Mesenchymal stem cell (in vitro differentiated cells and primary cell): ENCODE measurements around the gene GNAT3.

ENCODE experiments used
- DNase-seq: peaks from one replicate; pipeline ENCODE4 v3.0.0-alpha.2; 2013
- H2AFZ ChIP-seq: one replicate; pipeline ENCODE4 v1.6.1; 2013; ENCODE audit warnings: low read depth, mild to moderate bottlenecking, control low read depth, inconsistent platforms, low read length, moderate library complexity
- H2AK5ac ChIP-seq: 2 replicates; pipeline ENCODE4 v1.6.1; 2013; ENCODE audit warnings: low read length, moderate library complexity, mild to moderate bottlenecking, inconsistent platforms; ENCODE audit not compliant: severe bottlenecking
- H2BK120ac ChIP-seq: one replicate; pipeline ENCODE4 v1.6.1; 2013; ENCODE audit warnings: low read depth, mild to moderate bottlenecking, inconsistent platforms, low read length, moderate library complexity
- H2BK12ac ChIP-seq, 2 experiments: one replicate each; pipeline ENCODE4 v1.6.1; 2013; ENCODE audit warnings: inconsistent platforms in 2 of 2, low read length in 2 of 2, mild to moderate bottlenecking in 2 of 2, moderate library complexity in 2 of 2, control low read depth in 1 of 2
- H2BK15ac ChIP-seq: one replicate; pipeline ENCODE4 v1.6.1; 2013; ENCODE audit warnings: mild to moderate bottlenecking, low read depth, inconsistent platforms; ENCODE audit not compliant: poor library complexity, severe bottlenecking
- H2BK5ac ChIP-seq: 2 replicates; pipeline ENCODE4 v1.6.1; 2013; ENCODE audit warnings: low read depth, mild to moderate bottlenecking, low read length, control low read depth, inconsistent platforms; ENCODE audit not compliant: poor library complexity, severe bottlenecking
- H3K14ac ChIP-seq, 2 experiments: one replicate each; pipeline ENCODE4 v1.6.1; 2013; ENCODE audit warnings: inconsistent platforms in 2 of 2, low read length in 2 of 2, control low read depth in 1 of 2, mild to moderate bottlenecking in 1 of 2, moderate library complexity in 1 of 2
- H3K18ac ChIP-seq, 2 experiments: one replicate each; pipeline ENCODE4 v1.6.1; 2013; ENCODE audit warnings: inconsistent platforms in 2 of 2, low read length in 2 of 2, control low read depth in 1 of 2, low read depth in 1 of 2, mild to moderate bottlenecking in 1 of 2
- H3K23ac ChIP-seq, 2 experiments: one replicate each; pipeline ENCODE4 v1.6.1; 2013; ENCODE audit warnings: inconsistent platforms in 2 of 2, low read length in 2 of 2, mild to moderate bottlenecking in 2 of 2, moderate library complexity in 2 of 2, control low read depth in 1 of 2
- H3K27ac ChIP-seq: 2 replicates; pipeline ENCODE4 v1.5.1; 2013; ENCODE audit warnings: mild to moderate bottlenecking, moderate library complexity, low read length, control low read depth, inconsistent platforms; ENCODE audit not compliant: poor library complexity, severe bottlenecking
- H3K27me3 ChIP-seq, 2 experiments: 2 replicates each; pipeline versions ENCODE4 v1.6.1 to v1.7.0; 2013; ENCODE audit warnings: low read length in 2 of 2, mild to moderate bottlenecking in 2 of 2, moderate library complexity in 2 of 2, control low read depth in 1 of 2, inconsistent platforms in 1 of 2; ENCODE audit not compliant: control insufficient read depth in 1 of 2, insufficient read depth in 1 of 2
- H3K36me3 ChIP-seq, 2 experiments: 2 replicates each; pipeline versions ENCODE4 v1.6.1 to v1.7.0; 2013; ENCODE audit warnings: low read length in 2 of 2, control low read depth in 1 of 2, inconsistent platforms in 1 of 2, low read depth in 1 of 2, mild to moderate bottlenecking in 1 of 2; ENCODE audit not compliant: insufficient read depth in 2 of 2, control insufficient read depth in 1 of 2
- H3K4ac ChIP-seq, 2 experiments: one replicate each; pipeline ENCODE4 v1.6.1; 2013; ENCODE audit warnings: inconsistent platforms in 2 of 2, low read length in 2 of 2, mild to moderate bottlenecking in 2 of 2, moderate library complexity in 2 of 2, control low read depth in 1 of 2, low read depth in 1 of 2
- H3K4me1 ChIP-seq: 2 replicates; pipeline ENCODE4 v1.6.1; 2013; ENCODE audit warnings: low read depth, low read length, control low read depth; ENCODE audit not compliant: control insufficient read depth, insufficient read depth
- H3K4me2 ChIP-seq: 2 replicates; pipeline ENCODE4 v1.6.1; 2013; ENCODE audit warnings: low read length, mild to moderate bottlenecking, inconsistent platforms; ENCODE audit not compliant: poor library complexity, severe bottlenecking
- H3K4me3 ChIP-seq, 2 experiments: 2 replicates each; pipeline versions ENCODE4 v1.5.1 to v1.7.0; 2013; ENCODE audit warnings: low read length in 2 of 2, mild to moderate bottlenecking in 2 of 2, control low read depth in 1 of 2, low read depth in 1 of 2; ENCODE audit not compliant: insufficient read depth in 1 of 2
- H3K79me1 ChIP-seq: replicated peaks from 2 replicates; pipeline ENCODE4 v1.6.1; 2013; ENCODE audit warnings: mild to moderate bottlenecking, control low read depth, low read length, inconsistent platforms; ENCODE audit not compliant: poor library complexity, severe bottlenecking
- H3K9ac ChIP-seq: 2 replicates; pipeline ENCODE4 v1.7.0; 2013; ENCODE audit warnings: mild to moderate bottlenecking, low read length, moderate library complexity
- H3K9me3 ChIP-seq: 2 replicates; pipeline ENCODE4 v1.7.0; 2013; ENCODE audit warnings: mild to moderate bottlenecking, low read length; ENCODE audit not compliant: control insufficient read depth
- H4K8ac ChIP-seq: one replicate; pipeline ENCODE4 v1.6.1; 2013; ENCODE audit warnings: inconsistent platforms, mild to moderate bottlenecking, low read length, moderate library complexity
- H4K91ac ChIP-seq: one replicate; pipeline ENCODE4 v1.6.1; 2013; ENCODE audit warnings: mild to moderate bottlenecking, low read length, inconsistent platforms
- WGBS: methylation state at CpG from one replicate; pipeline ENCODE4 v1.1.7; 2013; ENCODE audit warnings: mixed read lengths; 5-methylcytosine and 5-hydroxymethylcytosine counted together

Gene GNAT3

DNA sequence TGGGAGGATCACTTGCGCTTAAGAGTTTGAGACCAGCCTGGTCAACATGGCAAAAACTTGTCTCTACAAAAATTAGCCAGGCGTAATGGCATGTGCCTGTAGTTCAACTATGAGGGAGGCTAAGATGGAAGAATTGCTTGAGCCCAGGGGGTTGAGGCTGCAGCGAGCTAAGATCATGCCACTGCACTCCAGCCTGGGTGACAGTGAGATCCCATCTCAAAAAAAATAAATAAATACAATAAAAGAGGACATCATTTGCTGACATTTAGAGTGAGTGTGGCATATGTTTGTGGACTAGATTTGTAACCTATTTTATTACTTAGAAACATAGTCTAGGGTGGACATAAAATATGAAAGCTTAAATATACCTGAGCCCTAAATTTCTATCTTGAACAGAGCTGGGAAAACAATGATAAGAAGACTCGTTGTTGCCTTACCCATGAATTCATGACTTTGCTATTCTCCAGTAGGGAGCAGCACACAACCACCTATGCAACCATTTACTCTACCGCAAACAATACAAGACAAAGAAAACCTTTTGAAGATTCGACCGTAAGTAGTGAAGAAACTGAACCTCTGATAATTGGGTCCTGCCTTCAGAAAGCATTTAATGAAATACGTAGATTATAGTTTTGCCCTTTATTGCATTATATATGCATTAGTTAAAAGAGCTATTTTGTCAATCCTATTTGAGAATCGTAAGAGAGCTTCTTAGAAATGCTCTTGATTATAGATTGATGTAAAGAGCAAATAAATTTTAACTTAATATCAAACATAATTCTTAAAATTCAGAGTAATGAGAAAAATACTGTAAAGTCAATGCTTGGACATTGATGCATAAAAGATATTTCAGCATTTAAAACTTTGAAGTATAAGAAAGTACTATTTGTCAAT is 83.5 kb downstream of the GNAT3 start:
- no peak overlapping the region for H3K4ac ChIP-seq
- H3K4me1 ChIP-seq = no peaks in the 10 kb centered on the region

DNA sequence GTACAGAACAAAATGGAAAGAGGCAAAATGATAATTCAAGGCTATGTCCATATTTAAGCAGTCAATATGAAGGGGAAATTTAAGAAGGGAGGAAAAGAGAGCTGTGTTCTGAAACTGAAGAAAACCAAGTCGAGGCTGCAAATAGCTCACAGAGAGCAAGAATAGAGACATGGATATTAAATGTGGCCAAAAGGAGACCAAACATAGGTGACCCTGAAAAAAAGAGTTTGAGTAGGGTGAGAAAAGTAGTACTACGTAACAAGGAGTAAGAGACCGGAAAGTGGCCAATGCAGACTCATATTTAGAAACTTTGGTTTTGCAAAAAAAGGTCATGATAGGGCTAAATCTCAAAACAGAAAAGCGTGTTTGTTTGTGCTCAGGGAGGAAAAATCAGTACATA is 84.6 kb downstream of the GNAT3 start:
- Histone ChIP-seq H3K23ac (no peak overlapping the region), H2BK12ac (no peak overlapping the region), H3K4me3 (no peak overlapping the region), H3K18ac (no peak overlapping the region), H4K8ac (no peak overlapping the region), H3K4me2 (no peak overlapping the region), H3K4me1 (no peaks in the 10 kb centered on the region), H4K91ac (no peak overlapping the region), H2BK15ac (no peak overlapping the region), H2AFZ (no peak overlapping the region), H3K79me1 (no peaks in the 10 kb centered on the region), H3K9me3 (no peaks in the 10 kb centered on the region), H2AK5ac (no peak overlapping the region), H3K27me3 (no peaks in the 10 kb centered on the region), H3K9ac (no peak overlapping the region), H2BK120ac (no peak overlapping the region), H3K36me3 (no peaks in the 10 kb centered on the region), H3K27ac (no peak overlapping the region), H3K4ac (no peak overlapping the region), H2BK5ac (no peak overlapping the region), H3K14ac (no peak overlapping the region)
- no peak for DNase-seq
- 93% methylated on average over 4 of the region's 4 CpGs for WGBS

More for the DNA sequence above, 83.5 kb downstream of the GNAT3 start:
- Histone ChIP-seq H2AK5ac (no peak overlapping the region), H4K8ac (no peak overlapping the region), H4K91ac (no peak overlapping the region), H2BK120ac (no peak overlapping the region), H3K27ac (no peak overlapping the region), H3K23ac (no peak overlapping the region), H2AFZ (no peak overlapping the region), H3K4me3 (no peak overlapping the region), H3K36me3 (no peaks in the 10 kb centered on the region), H3K9me3 (no peaks in the 10 kb centered on the region), H3K27me3 (no peaks in the 10 kb centered on the region), H3K9ac (peak overlapping the region; percentile 68), H3K18ac (no peak overlapping the region), H2BK15ac (no peak overlapping the region), H2BK5ac (no peak overlapping the region), H2BK12ac (no peak overlapping the region), H3K14ac (no peak overlapping the region), H3K79me1 (no peaks in the 10 kb centered on the region), H3K4me2 (no peak overlapping the region)
- 66% methylated on average over 3 of the region's 9 CpGs for WGBS
- DNase-seq = peak; percentile 72

DNA sequence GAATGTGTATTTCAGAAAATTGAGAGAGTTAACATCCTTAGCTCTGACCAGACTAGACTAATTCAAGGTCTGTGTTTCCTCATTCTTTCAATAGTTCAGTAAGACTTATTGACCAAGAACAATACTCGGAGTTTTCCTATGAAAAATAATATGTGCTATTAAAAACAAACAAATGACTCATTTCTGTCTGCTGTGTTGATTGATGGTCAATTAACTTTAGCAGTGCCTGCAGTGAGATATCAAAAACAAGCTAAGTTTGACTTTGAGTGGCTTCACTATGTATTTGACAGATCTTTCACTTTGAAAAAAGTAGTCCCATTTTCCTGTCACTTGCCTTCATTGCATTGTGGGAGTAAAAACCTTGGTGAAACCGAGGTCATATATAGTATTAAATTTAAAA is 91.0 kb downstream of the GNAT3 start:
- Histone ChIP-seq H3K9ac (no peak overlapping the region), H3K23ac (no peak overlapping the region), H4K8ac (no peak overlapping the region), H2BK15ac (no peak overlapping the region), H3K27me3 (no peaks in the 10 kb centered on the region), H3K4me1 (no peaks in the 10 kb centered on the region), H2BK12ac (no peak overlapping the region), H3K9me3 (no peaks in the 10 kb centered on the region), H2AK5ac (no peak overlapping the region), H3K18ac (no peak overlapping the region), H4K91ac (no peak overlapping the region), H3K4ac (no peak overlapping the region), H3K4me2 (no peak overlapping the region), H3K4me3 (no peak overlapping the region), H2BK5ac (no peak overlapping the region), H3K27ac (no peak overlapping the region), H2AFZ (no peak overlapping the region), H3K36me3 (no peaks in the 10 kb centered on the region), H3K14ac (no peak overlapping the region), H2BK120ac (no peak overlapping the region), H3K79me1 (no peaks in the 10 kb centered on the region)
- no CpG with 5 or more reads among the region's 2 CpGs for WGBS
- no peak for DNase-seq

DNA sequence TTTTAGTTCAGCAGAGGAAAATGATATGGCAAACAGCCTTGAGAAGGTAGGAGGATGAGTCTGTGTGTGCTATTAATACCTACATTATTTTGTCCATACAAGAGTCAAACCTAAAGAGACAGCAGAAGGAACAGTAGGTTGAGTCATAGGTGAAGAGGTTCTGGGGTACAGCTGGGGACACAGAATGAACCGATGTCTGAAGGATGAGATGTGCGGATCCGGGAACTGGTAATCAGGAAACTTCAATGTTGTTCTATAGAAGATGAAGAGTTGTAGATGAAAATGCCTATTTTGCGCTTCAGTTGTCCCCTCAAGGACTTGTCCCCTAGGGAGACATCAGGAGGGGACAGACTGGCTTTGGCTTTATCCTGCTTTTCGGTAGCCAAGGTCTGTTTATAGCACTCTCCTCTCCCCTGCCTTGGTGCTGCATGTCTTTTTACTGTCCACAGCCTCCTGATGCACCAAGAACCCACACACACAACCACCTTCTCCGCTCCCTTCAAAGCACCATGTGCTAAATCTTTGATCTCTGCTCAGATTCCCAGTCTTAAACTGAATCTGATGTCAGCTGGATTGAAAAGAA is 94.6 kb downstream of the GNAT3 start:
- DNase-seq = no peak
- Histone ChIP-seq H3K4me3 (no peak overlapping the region), H4K8ac (peak overlapping the region; percentile 36), H4K91ac (no peak overlapping the region), H2BK120ac (no peak overlapping the region), H3K27me3 (no peaks in the 10 kb centered on the region), H3K9me3 (no peaks in the 10 kb centered on the region), H3K4me2 (no peak overlapping the region), H3K18ac (no peak overlapping the region), H3K23ac (no peak overlapping the region), H3K36me3 (no peaks in the 10 kb centered on the region), H2BK5ac (no peak overlapping the region), H3K27ac (no peak overlapping the region), H3K4me1 (no peaks in the 10 kb centered on the region), H3K9ac (no peak overlapping the region), H3K79me1 (no peaks in the 10 kb centered on the region), H3K14ac (no peak overlapping the region), H3K4ac (no peak overlapping the region), H2BK12ac (peak overlapping the region in 1 of 2 experiments; percentile 25), H2BK15ac (peak overlapping the region; percentile 98), H2AK5ac (no peak overlapping the region), H2AFZ (no peak overlapping the region)
- 92% methylated on average over 5 of the region's 6 CpGs for WGBS
